Neural crest cell (in vitro differentiated cells): ENCODE data around the gene VIM. TPM values are rescaled to one million over a fixed set of nuclear protein-coding genes. Genes with fewer than 3 reads are reported as not detected.
A peak's percentile ranks its signal among the peaks of the same experiment; 100 is the strongest.

ENCODE experiments used
- DNase-seq: peaks from one replicate; pipeline ENCODE4 v3.0.0; 2021; ENCODE audit warnings: low read depth, mixed read lengths, low spot score
- H3K27ac Mint-ChIP-seq: one replicate; pipeline ENCODE4 v1.8.0; 2021; ENCODE audit warnings: mild to moderate bottlenecking, mixed read lengths; ENCODE audit not compliant: unreplicated experiment
- H3K27me3 Mint-ChIP-seq: 2 replicates; pipeline ENCODE4 v1.8.0; 2021; ENCODE audit warnings: low read depth, mild to moderate bottlenecking, mixed read lengths
- H3K36me3 Mint-ChIP-seq: 2 replicates; pipeline ENCODE4 v1.8.0; 2021; ENCODE audit warnings: low read depth, mild to moderate bottlenecking, mixed read lengths
- H3K4me1 Mint-ChIP-seq: 2 replicates; pipeline ENCODE4 v1.8.0; 2021; ENCODE audit warnings: mixed read lengths
- H3K4me3 Mint-ChIP-seq: one replicate; pipeline ENCODE4 v1.8.0; 2021; ENCODE audit warnings: mild to moderate bottlenecking, mixed read lengths
- H3K9me3 Mint-ChIP-seq: 2 replicates; pipeline ENCODE4 v1.8.0; 2021; ENCODE audit warnings: mixed read lengths
- total RNA-seq: library from RNA; stranded (reverse); gene quantifications from 2 replicates; pipeline ENCODE4 v1.2.1, GENCODE V29; 2021
- TF ChIP-seq, protein P1 (sequence below): fragments of 200-600 bp; sonication (generic); conservative IDR thresholded peaks from 2 replicates; pipeline ENCODE4 v1.5.0; 2021; ENCODE audit warnings: antibody characterized with exemption, mild to moderate bottlenecking

VIM gene
- total RNA-seq, 1 donor from 2014 or later: 1,786 TPM

- DNase-seq: no peak
- no peaks in the 10 kb centered on the region for H3K27me3 Mint-ChIP-seq
- peaks cover 10% of the 10 kb centered on the region for H3K36me3 Mint-ChIP-seq
- H3K27ac Mint-ChIP-seq: no peak overlapping the region
- H3K9me3 Mint-ChIP-seq: peaks cover 7% of the 10 kb centered on the region
- TF ChIP-seq, protein P1, sequence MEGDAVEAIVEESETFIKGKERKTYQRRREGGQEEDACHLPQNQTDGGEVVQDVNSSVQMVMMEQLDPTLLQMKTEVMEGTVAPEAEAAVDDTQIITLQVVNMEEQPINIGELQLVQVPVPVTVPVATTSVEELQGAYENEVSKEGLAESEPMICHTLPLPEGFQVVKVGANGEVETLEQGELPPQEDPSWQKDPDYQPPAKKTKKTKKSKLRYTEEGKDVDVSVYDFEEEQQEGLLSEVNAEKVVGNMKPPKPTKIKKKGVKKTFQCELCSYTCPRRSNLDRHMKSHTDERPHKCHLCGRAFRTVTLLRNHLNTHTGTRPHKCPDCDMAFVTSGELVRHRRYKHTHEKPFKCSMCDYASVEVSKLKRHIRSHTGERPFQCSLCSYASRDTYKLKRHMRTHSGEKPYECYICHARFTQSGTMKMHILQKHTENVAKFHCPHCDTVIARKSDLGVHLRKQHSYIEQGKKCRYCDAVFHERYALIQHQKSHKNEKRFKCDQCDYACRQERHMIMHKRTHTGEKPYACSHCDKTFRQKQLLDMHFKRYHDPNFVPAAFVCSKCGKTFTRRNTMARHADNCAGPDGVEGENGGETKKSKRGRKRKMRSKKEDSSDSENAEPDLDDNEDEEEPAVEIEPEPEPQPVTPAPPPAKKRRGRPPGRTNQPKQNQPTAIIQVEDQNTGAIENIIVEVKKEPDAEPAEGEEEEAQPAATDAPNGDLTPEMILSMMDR: no peak
- peaks cover 29% of the 10 kb centered on the region for H3K4me1 Mint-ChIP-seq
- no peak overlapping the region for H3K4me3 Mint-ChIP-seq
These were observed 31.5 kb upstream of the VIM start for GRCh38 chr10:17196573-17196972.

DNA sequence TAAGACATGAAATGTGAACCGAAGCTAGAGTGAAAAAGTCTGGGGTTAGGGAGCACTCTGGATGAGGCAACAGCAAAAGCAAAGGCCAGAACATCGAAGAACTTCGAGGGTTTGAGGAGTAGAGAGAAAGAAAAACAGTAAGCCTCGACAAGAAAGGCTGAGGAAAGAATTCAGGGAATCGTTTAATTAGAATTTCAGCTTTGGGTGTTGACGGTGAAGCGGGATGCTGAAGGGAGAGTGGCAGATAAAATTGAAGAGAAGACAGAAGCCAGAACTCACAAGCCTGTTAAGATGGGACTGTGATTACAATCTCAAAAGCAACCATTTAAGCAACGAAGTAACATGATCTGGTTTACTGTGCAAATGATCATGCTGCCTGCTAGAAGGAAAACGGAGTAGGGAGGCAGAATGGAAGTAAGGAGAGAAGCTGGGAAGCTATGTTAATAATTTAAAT is 28.7 kb upstream of the VIM start:
- Mint-ChIP-seq H3K9me3 (no peaks in the 10 kb centered on the region), H3K4me3 (peak overlapping the region; percentile 98), H3K36me3 (peaks cover 2% of the 10 kb centered on the region), H3K27ac (peak overlapping the region; percentile 98), H3K27me3 (no peaks in the 10 kb centered on the region), H3K4me1 (peaks cover 45% of the 10 kb centered on the region)
- TF ChIP-seq, protein P1: no peak
- DNase-seq: no peak

GRCh38 chr10:17200001-17200911 is 27.8 kb upstream of the VIM start:
- Mint-ChIP-seq H3K4me3 (peak overlapping the region; percentile 98), H3K36me3 (peaks cover 2% of the 10 kb centered on the region), H3K27me3 (no peaks in the 10 kb centered on the region), H3K9me3 (no peaks in the 10 kb centered on the region), H3K4me1 (peaks cover 45% of the 10 kb centered on the region), H3K27ac (peak overlapping the region; percentile 98)
- TF ChIP-seq, protein P1: no peak
- no peak for DNase-seq

- peaks cover 2% of the 10 kb centered on the region for H3K36me3 Mint-ChIP-seq
- H3K27ac Mint-ChIP-seq: peak within 1 kb of the TSS; percentile 88
- no peaks in the 10 kb centered on the region for H3K9me3 Mint-ChIP-seq
- H3K27me3 Mint-ChIP-seq: no peaks in the 10 kb centered on the region
- peak; percentile 86 for DNase-seq
- peaks cover 45% of the 10 kb centered on the region for H3K4me1 Mint-ChIP-seq
- TF ChIP-seq, protein P1: no peak
- peak within 1 kb of the TSS; percentile 98 for H3K4me3 Mint-ChIP-seq
These were observed 26.9 kb upstream of the VIM start, which contains the start of gene TRDMT1 for GRCh38 chr10:17200912-17201793. Gene TRDMT1, minus strand, starts transcription at chr10:17201672. Its CDS starts 38 bp downstream, at chr10:17201634.

GRCh38 chr10:17201794-17202116 is 26.3 kb upstream of the VIM start:
- TF ChIP-seq, protein P1: no peak
- Mint-ChIP-seq H3K36me3 (peaks cover 2% of the 10 kb centered on the region), H3K27ac (peak overlapping the region; percentile 88), H3K9me3 (no peaks in the 10 kb centered on the region), H3K4me3 (peak overlapping the region; percentile 98), H3K4me1 (peaks cover 51% of the 10 kb centered on the region), H3K27me3 (no peaks in the 10 kb centered on the region)
- DNase-seq: peak; percentile 8
